ENCODE data around the gene ERC1. TPM values are rescaled to one million over a fixed set of nuclear protein-coding genes. Genes with fewer than 3 reads are reported as not detected.

Gene ERC1
- total RNA-seq, 2 experiments from 2014 or later = 21.7 to 27.0 TPM

GRCh38 chr12:1375323-1375722 is 384.3 kb downstream of the ERC1 start:
- Mint-ChIP-seq H3K4me3 (no peak overlapping the region), H3K9me3 (no peaks in the 10 kb centered on the region), H3K4me1 (ENCODE audit: low read depth) (no peaks in the 10 kb centered on the region), H3K27ac (no peak overlapping the region), H3K27me3 (no peaks in the 10 kb centered on the region), H3K36me3 (ENCODE audit: low read depth) (peaks cover 9% of the 10 kb centered on the region)
- CTCF ChIA-PET = no interaction called here
- TF ChIP-seq, protein P1, sequence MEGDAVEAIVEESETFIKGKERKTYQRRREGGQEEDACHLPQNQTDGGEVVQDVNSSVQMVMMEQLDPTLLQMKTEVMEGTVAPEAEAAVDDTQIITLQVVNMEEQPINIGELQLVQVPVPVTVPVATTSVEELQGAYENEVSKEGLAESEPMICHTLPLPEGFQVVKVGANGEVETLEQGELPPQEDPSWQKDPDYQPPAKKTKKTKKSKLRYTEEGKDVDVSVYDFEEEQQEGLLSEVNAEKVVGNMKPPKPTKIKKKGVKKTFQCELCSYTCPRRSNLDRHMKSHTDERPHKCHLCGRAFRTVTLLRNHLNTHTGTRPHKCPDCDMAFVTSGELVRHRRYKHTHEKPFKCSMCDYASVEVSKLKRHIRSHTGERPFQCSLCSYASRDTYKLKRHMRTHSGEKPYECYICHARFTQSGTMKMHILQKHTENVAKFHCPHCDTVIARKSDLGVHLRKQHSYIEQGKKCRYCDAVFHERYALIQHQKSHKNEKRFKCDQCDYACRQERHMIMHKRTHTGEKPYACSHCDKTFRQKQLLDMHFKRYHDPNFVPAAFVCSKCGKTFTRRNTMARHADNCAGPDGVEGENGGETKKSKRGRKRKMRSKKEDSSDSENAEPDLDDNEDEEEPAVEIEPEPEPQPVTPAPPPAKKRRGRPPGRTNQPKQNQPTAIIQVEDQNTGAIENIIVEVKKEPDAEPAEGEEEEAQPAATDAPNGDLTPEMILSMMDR (IDR thresholded peaks at IDR 0.05) = no peak
- POLR2A ChIA-PET = no interaction called here
- ATAC-seq = no peak
- intact Hi-C loops (cut with micrococcal nuclease) = no loop called here
- DNase-seq = no peak

GRCh38 chr12:1377117-1377516 is 386.1 kb downstream of the ERC1 start:
- DNase-seq (no peak), ATAC-seq (no peak)
- intact Hi-C loops (cut with micrococcal nuclease) = no loop called here
- H3K9me3 Mint-ChIP-seq = no peaks in the 10 kb centered on the region
- POLR2A ChIA-PET = no interaction called here
- H3K27ac Mint-ChIP-seq = no peak overlapping the region
- H3K36me3 Mint-ChIP-seq (ENCODE audit: low read depth) = peaks cover 9% of the 10 kb centered on the region
- no peak overlapping the region for H3K4me3 Mint-ChIP-seq
- TF ChIP-seq, protein P1 (IDR thresholded peaks at IDR 0.05) = no peak
- no peaks in the 10 kb centered on the region for H3K27me3 Mint-ChIP-seq
- no peaks in the 10 kb centered on the region for H3K4me1 Mint-ChIP-seq (ENCODE audit: low read depth)
- CTCF ChIA-PET = no interaction called here

DNA sequence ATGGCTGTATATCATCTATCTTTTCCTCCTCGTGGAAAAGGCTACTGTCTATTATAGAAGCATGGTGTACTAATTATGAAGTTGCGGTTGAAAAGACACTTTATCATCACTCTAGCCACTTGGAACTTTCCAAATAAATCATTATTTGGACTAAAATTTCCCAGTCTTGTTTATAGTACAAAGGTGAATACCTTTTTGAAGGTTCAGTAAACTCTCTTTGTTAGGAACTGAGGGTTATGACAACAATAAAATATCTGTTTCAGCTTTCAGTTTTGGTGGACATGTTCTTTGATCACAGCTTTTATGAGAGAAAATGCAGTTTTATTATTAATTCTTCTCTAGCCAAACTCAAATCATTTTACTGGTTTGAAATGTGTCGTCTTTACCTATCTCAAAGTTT is 386.7 kb downstream of the ERC1 start:
- ChIA-PET CTCF (no interaction called here), POLR2A (no interaction called here)

GRCh38 chr12:1380171-1380851 is 389.3 kb downstream of the ERC1 start:
- CTCF ChIA-PET = interaction anchor here (1.1 kb wide), 1 partner anchor 203 kb away, joined by 3 read pairs; no protein-coding TSS in a partner anchor
- H3K9me3 Mint-ChIP-seq = no peaks in the 10 kb centered on the region

More for the DNA sequence above, 386.7 kb downstream of the ERC1 start:
- Mint-ChIP-seq H3K9me3 (no peaks in the 10 kb centered on the region), H3K27me3 (no peaks in the 10 kb centered on the region), H3K4me3 (no peak overlapping the region), H3K27ac (no peak overlapping the region), H3K36me3 (ENCODE audit: low read depth) (peaks cover 9% of the 10 kb centered on the region), H3K4me1 (ENCODE audit: low read depth) (no peaks in the 10 kb centered on the region)
- intact Hi-C loops (cut with micrococcal nuclease) = no loop called here
- TF ChIP-seq, protein P1 (IDR thresholded peaks at IDR 0.05) = no peak
- no peak for DNase-seq
- ATAC-seq = no peak

DNA sequence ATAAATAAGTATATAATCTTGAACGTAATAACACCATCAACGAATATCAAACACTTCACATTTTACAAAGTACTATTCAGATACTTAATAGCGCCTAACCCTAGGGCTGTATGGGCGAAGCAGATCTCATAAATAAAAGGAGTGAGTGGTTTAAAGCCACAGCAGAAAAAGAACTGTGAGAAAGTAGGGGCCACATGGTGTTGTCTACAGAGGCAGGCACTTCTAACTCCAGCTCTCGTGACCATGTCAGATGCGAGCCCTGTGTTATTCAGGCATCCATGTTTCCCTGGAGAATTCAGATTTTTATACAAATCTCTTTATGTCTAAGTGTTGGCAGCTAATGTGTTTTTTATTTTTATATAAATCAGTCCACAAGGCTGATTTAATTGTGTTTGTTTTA is 391.1 kb downstream of the ERC1 start:
- peaks cover 3% of the 10 kb centered on the region for H3K36me3 Mint-ChIP-seq (ENCODE audit: low read depth)
- ATAC-seq (no peak), DNase-seq (no peak)
- CTCF ChIA-PET = no interaction called here
- POLR2A ChIA-PET = interaction anchor here (0.6 kb wide), 1 partner anchor 481 kb away, joined by 3 read pairs; no protein-coding TSS in a partner anchor
- H3K27me3 Mint-ChIP-seq = no peaks in the 10 kb centered on the region
- no peaks in the 10 kb centered on the region for H3K9me3 Mint-ChIP-seq
- TF ChIP-seq, protein P1 (IDR thresholded peaks at IDR 0.05) = no peak
- intact Hi-C loops (cut with micrococcal nuclease) = no loop called here
- H3K4me1 Mint-ChIP-seq (ENCODE audit: low read depth) = no peaks in the 10 kb centered on the region
- H3K4me3 Mint-ChIP-seq = no peak overlapping the region
- H3K27ac Mint-ChIP-seq = no peak overlapping the region

More at GRCh38 chr12:1380171-1380851, 389.3 kb downstream of the ERC1 start:
- DNase-seq (no peak), ATAC-seq (no peak)
- H3K36me3 Mint-ChIP-seq (ENCODE audit: low read depth) = peaks cover 8% of the 10 kb centered on the region
- TF ChIP-seq, protein P1 (IDR thresholded peaks at IDR 0.05) = no peak
- H3K4me1 Mint-ChIP-seq (ENCODE audit: low read depth) = no peaks in the 10 kb centered on the region
- no peaks in the 10 kb centered on the region for H3K27me3 Mint-ChIP-seq
- no peak overlapping the region for H3K4me3 Mint-ChIP-seq
- no peak overlapping the region for H3K27ac Mint-ChIP-seq
- intact Hi-C loops (cut with micrococcal nuclease) = no loop called here
- POLR2A ChIA-PET = no interaction called here

All from activated CD8-positive, alpha-beta T cell treated with anti-CD3 and anti-CD28 coated beads for 36 hours (primary cell).